ENCODE data around the gene PARVB.

PARVB gene

GRCh38 chr22:43999378-43999777 lies 24.7 kb upstream of the PARVB start:
- no peak for TF ChIP-seq CTCF (IDR thresholded peaks at IDR 0.05; ENCODE audit: low read depth, low read length)

GRCh38 chr22:44000123-44000522 lies 24.0 kb upstream of the PARVB start:
- no peak for DNase-seq (ENCODE audit: extremely low read depth, low read depth)
- TF ChIP-seq CTCF (IDR thresholded peaks at IDR 0.05; ENCODE audit: low read depth, low read length): no peak

More at GRCh38 chr22:43999378-43999777, 24.7 kb upstream of the PARVB start:
- DNase-seq (ENCODE audit: extremely low read depth, low read depth): no peak

GRCh38 chr22:44001521-44001920 lies 22.6 kb upstream of the PARVB start:
- TF ChIP-seq CTCF (IDR thresholded peaks at IDR 0.05; ENCODE audit: low read depth, low read length): no peak
- DNase-seq (ENCODE audit: extremely low read depth, low read depth): no peak

GRCh38 chr22:44002324-44002723 lies 21.8 kb upstream of the PARVB start:
- no peak for TF ChIP-seq CTCF (IDR thresholded peaks at IDR 0.05; ENCODE audit: low read depth, low read length)
- no peak for DNase-seq (ENCODE audit: extremely low read depth, low read depth)

GRCh38 chr22:44002997-44003396 lies 21.1 kb upstream of the PARVB start:
- TF ChIP-seq CTCF (IDR thresholded peaks at IDR 0.05; ENCODE audit: low read depth, low read length): no peak
- DNase-seq (ENCODE audit: extremely low read depth, low read depth): no peak

GRCh38 chr22:44003405-44004103 lies 20.5 kb upstream of the PARVB start:
- DNase-seq (ENCODE audit: extremely low read depth, low read depth): no peak
- TF ChIP-seq CTCF (IDR thresholded peaks at IDR 0.05; ENCODE audit: low read depth, low read length): no peak

GRCh38 chr22:44004104-44004460 lies 20.0 kb upstream of the PARVB start:
- no peak for DNase-seq (ENCODE audit: extremely low read depth, low read depth)
- TF ChIP-seq CTCF (IDR thresholded peaks at IDR 0.05; ENCODE audit: low read depth, low read length): no peak
